Measurements from ENCODE around the gene STAG1.

STAG1 gene

GRCh38 chr3:136327671-136328070 is 424.5 kb downstream of the STAG1 start:
- DNase-seq (ENCODE audit: low read depth): no peak

GRCh38 chr3:136326316-136326715 is 425.9 kb downstream of the STAG1 start:
- no peak for DNase-seq (ENCODE audit: low read depth)

GRCh38 chr3:136311968-136312367 is 440.2 kb downstream of the STAG1 start:
- DNase-seq (ENCODE audit: low read depth): no peak

DNA sequence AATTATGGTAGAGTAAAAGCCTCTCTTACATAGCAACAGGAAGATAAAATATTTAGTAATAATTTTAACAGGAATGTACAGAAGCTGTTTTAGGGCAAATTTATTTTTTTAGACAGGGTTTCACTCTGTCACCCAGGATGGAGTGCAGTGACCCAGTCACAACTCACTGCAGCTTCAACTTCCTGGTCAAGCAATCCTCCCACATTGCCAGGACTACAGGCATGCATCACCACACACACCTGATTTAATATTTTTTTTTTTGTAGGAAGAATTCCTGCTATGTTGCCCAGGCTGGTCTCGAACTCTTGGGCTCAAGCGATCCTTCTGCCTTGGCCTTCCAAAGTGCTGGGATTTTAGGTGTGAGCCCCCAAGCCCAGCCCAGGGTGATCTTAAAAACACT is 440.9 kb downstream of the STAG1 start:
- no peak for DNase-seq (ENCODE audit: low read depth)

- DNase-seq (ENCODE audit: low read depth): no peak
Observed at GRCh38 chr3:136305879-136306278, 446.3 kb downstream of the STAG1 start.

GRCh38 chr3:136300444-136300843 is 451.7 kb downstream of the STAG1 start:
- no peak for DNase-seq (ENCODE audit: low read depth)

DNA sequence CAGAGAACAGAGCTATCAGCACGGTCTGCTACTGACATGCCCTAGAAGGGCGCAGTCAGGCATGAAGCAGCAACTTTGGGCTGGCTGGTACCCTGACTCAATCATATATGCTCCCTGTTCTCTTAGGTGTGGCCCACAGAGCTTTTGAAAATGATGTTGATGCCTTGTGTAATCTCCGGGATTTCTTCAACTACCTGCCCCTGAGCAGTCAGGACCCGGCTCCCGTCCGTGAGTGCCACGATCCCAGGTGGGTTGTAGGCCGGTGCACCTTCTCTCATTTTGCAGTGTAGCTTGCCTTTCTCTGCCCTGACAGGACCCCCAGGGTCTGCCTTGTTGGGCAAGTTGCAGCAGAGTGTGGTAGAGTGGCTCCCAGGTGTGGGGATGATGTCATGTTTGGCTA is 454.4 kb downstream of the STAG1 start:
- no peak for DNase-seq (ENCODE audit: low read depth)

- DNase-seq (ENCODE audit: low read depth): no peak
Observed at GRCh38 chr3:136296960-136297359, 455.2 kb downstream of the STAG1 start.

- DNase-seq (ENCODE audit: low read depth): no peak
Observed at GRCh38 chr3:136294176-136294575, 458.0 kb downstream of the STAG1 start.

DNA sequence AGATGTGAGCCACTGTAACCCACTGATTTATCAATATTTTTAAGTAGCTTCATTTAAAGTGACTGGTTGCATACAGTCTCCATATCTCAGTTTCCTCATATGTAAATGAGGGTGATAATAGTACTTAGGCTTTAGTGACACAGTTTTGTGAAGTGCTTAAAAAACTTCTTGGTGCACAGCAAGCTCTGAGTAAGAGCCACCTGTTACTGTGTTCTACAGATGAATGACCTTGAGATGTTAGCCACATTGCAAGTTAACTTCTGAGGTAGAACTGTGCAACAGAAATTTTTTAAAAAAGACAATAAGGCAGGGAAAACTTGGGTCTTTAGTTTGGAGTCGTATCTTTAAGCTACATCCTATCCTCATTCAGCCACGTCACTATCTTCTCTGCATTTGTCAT is 458.9 kb downstream of the STAG1 start:
- DNase-seq (ENCODE audit: low read depth): no peak

GRCh38 chr3:136292500-136292899 is 459.7 kb downstream of the STAG1 start:
- no peak for DNase-seq (ENCODE audit: low read depth)

- no peak for DNase-seq (ENCODE audit: low read depth)
Observed at GRCh38 chr3:136291302-136291701, 460.9 kb downstream of the STAG1 start.

Measured in stimulated activated CD4-positive, alpha-beta T cell treated with anti-CD3 and anti-CD28 coated beads, Interleukin-2, amount 100 ng/mL, for 4 hours (primary cell).